ENCODE results near the gene CHMP1A. TPM values are rescaled to one million over a fixed set of nuclear protein-coding genes. Genes with fewer than 3 reads are reported as not detected.
A peak's percentile ranks its signal among the peaks of the same experiment; 100 is the strongest.

CHMP1A gene
- total RNA-seq, 1 donor from 2014 or later = 74.7 TPM

- no peak for DNase-seq (ENCODE audit: low read depth)
Observed at GRCh38 chr16:89629827-89630610, 27.5 kb downstream of the CHMP1A start.

GRCh38 chr16:89624777-89625761 is 32.4 kb downstream of the CHMP1A start:
- no peak for DNase-seq (ENCODE audit: low read depth)

- DNase-seq (ENCODE audit: low read depth) = no peak
Observed at GRCh38 chr16:89623511-89624261, 33.8 kb downstream of the CHMP1A start.

GRCh38 chr16:89621698-89622409 is 35.7 kb downstream of the CHMP1A start:
- no peak for DNase-seq (ENCODE audit: low read depth)

- no peak for DNase-seq (ENCODE audit: low read depth)
Observed at GRCh38 chr16:89621136-89621697, 36.3 kb downstream of the CHMP1A start.

- DNase-seq (ENCODE audit: low read depth) = no peak
Observed at GRCh38 chr16:89620406-89620841, 37.1 kb downstream of the CHMP1A start.

GRCh38 chr16:89619840-89620239 is 37.7 kb downstream of the CHMP1A start:
- DNase-seq (ENCODE audit: low read depth) = peak; percentile 31

- DNase-seq (ENCODE audit: low read depth) = no peak
Observed at GRCh38 chr16:89618109-89618998, 39.2 kb downstream of the CHMP1A start.

- DNase-seq (ENCODE audit: low read depth) = no peak
Observed at GRCh38 chr16:89617036-89617435, 40.5 kb downstream of the CHMP1A start.

- DNase-seq (ENCODE audit: low read depth) = no peak
Observed at GRCh38 chr16:89616623-89617022, 40.9 kb downstream of the CHMP1A start.

GRCh38 chr16:89615596-89616090 is 41.9 kb downstream of the CHMP1A start:
- no peak for DNase-seq (ENCODE audit: low read depth)

GRCh38 chr16:89615176-89615575 is 42.3 kb downstream of the CHMP1A start:
- no peak for DNase-seq (ENCODE audit: low read depth)

GRCh38 chr16:89613954-89614459 is 43.5 kb downstream of the CHMP1A start:
- DNase-seq (ENCODE audit: low read depth) = no peak

GRCh38 chr16:89613231-89613953 is 44.1 kb downstream of the CHMP1A start, which contains the start of gene DPEP1:
DPEP1 (plus strand) TSS chr16:89613642; CDS start chr16:89630411, 16,769 bp downstream.
- DNase-seq (ENCODE audit: low read depth) = no peak

- DNase-seq (ENCODE audit: low read depth) = no peak
Observed at GRCh38 chr16:89612415-89613166, 44.9 kb downstream of the CHMP1A start.

GRCh38 chr16:89610108-89610453 is 47.4 kb downstream of the CHMP1A start:
- DNase-seq (ENCODE audit: low read depth) = no peak
